ENCODE results near the gene CALM3.
"Not testable (repeated sequence)": the region's sequence is repeated elsewhere in the genome, so short reads cannot be mapped to it uniquely, and the experiment has no call there.

CALM3 gene

GRCh38 chr19:46601318-46602224 lies at the start of gene CALM3:
Gene CALM3, plus strand, starts transcription at chr19:46601330. Its CDS starts 105 bp downstream, at chr19:46601435.
- DNase-seq = no peak

- no peak for DNase-seq
Measured at GRCh38 chr19:46552891-46553290, 48.2 kb upstream of the CALM3 start.

- no peak for DNase-seq
Measured at GRCh38 chr19:46554161-46554560, 47.0 kb upstream of the CALM3 start.

GRCh38 chr19:46555628-46556280 lies 45.4 kb upstream of the CALM3 start:
- DNase-seq = no peak

- DNase-seq = not testable (repeated sequence)
Measured at GRCh38 chr19:46556471-46556870, 44.7 kb upstream of the CALM3 start.

- no peak for DNase-seq
Measured at GRCh38 chr19:46559203-46559602, 41.9 kb upstream of the CALM3 start.

GRCh38 chr19:46559675-46560074 lies 41.5 kb upstream of the CALM3 start:
- not testable (repeated sequence) for DNase-seq

GRCh38 chr19:46564701-46565100 lies 36.4 kb upstream of the CALM3 start:
- no peak for DNase-seq

GRCh38 chr19:46571495-46571894 lies 29.6 kb upstream of the CALM3 start:
- peak; percentile 31 for DNase-seq

- DNase-seq = no peak
Measured at GRCh38 chr19:46573679-46574498, 27.2 kb upstream of the CALM3 start.

- no peak for DNase-seq
Measured at GRCh38 chr19:46574533-46574932, 26.6 kb upstream of the CALM3 start.

- DNase-seq = no peak
Measured at GRCh38 chr19:46578450-46578849, 22.7 kb upstream of the CALM3 start.

GRCh38 chr19:46579361-46579879 lies 21.7 kb upstream of the CALM3 start:
- DNase-seq = peak; percentile 25

- no peak for DNase-seq
Measured at GRCh38 chr19:46580247-46580646, 20.9 kb upstream of the CALM3 start.

- no peak for DNase-seq
Measured at GRCh38 chr19:46585539-46585938, 15.6 kb upstream of the CALM3 start.

GRCh38 chr19:46586294-46586693 lies 14.8 kb upstream of the CALM3 start:
- DNase-seq = no peak

GRCh38 chr19:46587861-46588260 lies 13.3 kb upstream of the CALM3 start:
- DNase-seq = no peak

GRCh38 chr19:46591254-46591653 lies 9.9 kb upstream of the CALM3 start:
- DNase-seq = no peak

GRCh38 chr19:46591870-46592269 lies 9.3 kb upstream of the CALM3 start:
- DNase-seq = no peak

- DNase-seq = no peak
Measured at GRCh38 chr19:46596008-46596407, 5.1 kb upstream of the CALM3 start.

- DNase-seq = no peak
Measured at GRCh38 chr19:46598372-46598917, 2.7 kb upstream of the CALM3 start.

GRCh38 chr19:46599716-46600373 lies 1.3 kb upstream of the CALM3 start:
- no peak for DNase-seq
